Measurements from ENCODE around the gene RPL9. TPM values are rescaled to one million over a fixed set of nuclear protein-coding genes. Genes with fewer than 3 reads are reported as not detected.
A peak's percentile ranks its signal among the peaks of the same experiment; 100 is the strongest.

RPL9 gene
- total and polyA plus RNA-seq, 3 experiments from 2014 or later: 1,627 to 1,921 (median 1,651) TPM

DNA sequence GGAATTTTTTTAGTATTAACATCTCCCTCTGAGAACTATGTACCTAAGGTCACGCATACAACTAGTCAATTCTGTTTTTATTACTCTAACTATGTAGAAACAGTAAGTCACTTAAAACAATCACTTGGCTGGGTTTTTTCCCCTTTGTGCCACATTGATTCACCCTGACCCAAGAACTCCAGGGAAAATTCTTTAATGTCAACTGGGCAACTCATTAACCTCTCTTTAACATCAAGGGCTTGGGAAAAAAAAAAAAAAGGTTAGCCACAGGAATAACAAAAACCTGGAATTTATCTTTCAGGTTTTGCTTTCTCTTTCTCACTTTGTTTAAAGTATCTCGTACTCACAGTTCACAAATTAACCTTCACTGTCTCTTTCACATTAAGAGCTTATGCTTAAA, 8.1 kb downstream of the RPL9 start:
- Histone ChIP-seq H3K27me3 (ENCODE audit: insufficient read depth, low read length, poor library complexity, severe bottlenecking) (no peaks in the 10 kb centered on the region), H3K4me3 (ENCODE audit: low read length) (no peak overlapping the region), H3K36me3 (ENCODE audit: insufficient read depth, low read length) (peaks cover 32% of the 10 kb centered on the region), H3K27ac (ENCODE audit: low read depth, low read length) (no peak overlapping the region), H3K4me1 (ENCODE audit: insufficient read depth, low read length) (peaks cover 9% of the 10 kb centered on the region), H3K9me3 (ENCODE audit: low read length) (no peaks in the 10 kb centered on the region)
- Mint-ChIP-seq H3K36me3 (peaks cover 0 to 51% (median 20%) of the 10 kb centered on the region in 3 donors), H3K27me3 (no peaks in the 10 kb centered on the region), H3K27ac (peak overlapping the region in 6 of 8 donors; percentile 35 to 83 (median 60)), H3K4me1 (peaks cover 7 to 29% (median 15%) of the 10 kb centered on the region in 3 donors), H3K9me3 (no peaks in the 10 kb centered on the region), H3K4me3 (no peak overlapping the region)
- ChIA-PET POLR2A (no interaction called here), CTCF (no interaction called here)
- no peak for DNase-seq

DNA sequence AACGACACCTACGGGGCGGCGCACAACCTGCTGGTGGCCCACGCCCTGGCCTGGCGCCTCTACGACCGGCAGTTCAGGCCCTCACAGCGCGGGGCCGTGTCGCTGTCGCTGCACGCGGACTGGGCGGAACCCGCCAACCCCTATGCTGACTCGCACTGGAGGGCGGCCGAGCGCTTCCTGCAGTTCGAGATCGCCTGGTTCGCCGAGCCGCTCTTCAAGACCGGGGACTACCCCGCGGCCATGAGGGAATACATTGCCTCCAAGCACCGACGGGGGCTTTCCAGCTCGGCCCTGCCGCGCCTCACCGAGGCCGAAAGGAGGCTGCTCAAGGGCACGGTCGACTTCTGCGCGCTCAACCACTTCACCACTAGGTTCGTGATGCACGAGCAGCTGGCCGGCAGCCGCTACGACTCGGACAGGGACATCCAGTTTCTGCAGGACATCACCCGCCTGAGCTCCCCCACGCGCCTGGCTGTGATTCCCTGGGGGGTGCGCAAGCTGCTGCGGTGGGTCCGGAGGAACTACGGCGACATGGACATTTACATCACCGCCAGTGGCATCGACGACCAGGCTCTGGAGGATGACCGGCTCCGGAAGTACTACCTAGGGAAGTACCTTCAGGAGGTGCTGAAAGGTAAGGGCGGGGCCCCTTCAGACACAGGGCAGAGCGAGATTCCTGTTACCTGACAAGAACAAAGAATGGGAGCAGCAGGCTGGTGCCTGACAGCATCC, 11.7 kb downstream of the RPL9 start:
- Histone ChIP-seq H3K27ac (ENCODE audit: low read depth, low read length) (no peak overlapping the region), H3K36me3 (ENCODE audit: insufficient read depth, low read length) (peaks cover 9% of the 10 kb centered on the region), H3K4me3 (ENCODE audit: low read length) (peak overlapping the region; percentile 53), H3K27me3 (ENCODE audit: insufficient read depth, low read length, poor library complexity, severe bottlenecking) (no peaks in the 10 kb centered on the region), H3K4me1 (ENCODE audit: insufficient read depth, low read length) (peaks cover 9% of the 10 kb centered on the region), H3K9me3 (ENCODE audit: low read length) (no peaks in the 10 kb centered on the region)
- ChIA-PET CTCF (interaction anchor here (1.9 kb wide), 1 partner anchor 12 kb away, joined by 5 read pairs; the partner anchor contains the start of genes LIAS and RPL9), POLR2A (interaction anchor here (0.7 to 1.8 kb wide), 2 partner anchors 12 to 1439 kb away, joined by 3 to 6 read pairs; partner anchors contain the start of genes LIAS and RPL9)
- peaks cover 0 to 15% (median 3%) of the 10 kb centered on the region in 3 donors for H3K4me1 Mint-ChIP-seq
- DNase-seq: peak; percentile 20 to 76 (median 33)
- H3K4me3 Mint-ChIP-seq: peak overlapping the region; percentile 10 to 80 (median 59)
- no peaks in the 10 kb centered on the region for H3K9me3 Mint-ChIP-seq
- H3K36me3 Mint-ChIP-seq: peaks cover 0 to 16% (median 7%) of the 10 kb centered on the region in 3 donors
- peak overlapping the region in 4 of 8 donors; percentile 40 to 80 (median 63) for H3K27ac Mint-ChIP-seq
- no peaks in the 10 kb centered on the region for H3K27me3 Mint-ChIP-seq

DNA sequence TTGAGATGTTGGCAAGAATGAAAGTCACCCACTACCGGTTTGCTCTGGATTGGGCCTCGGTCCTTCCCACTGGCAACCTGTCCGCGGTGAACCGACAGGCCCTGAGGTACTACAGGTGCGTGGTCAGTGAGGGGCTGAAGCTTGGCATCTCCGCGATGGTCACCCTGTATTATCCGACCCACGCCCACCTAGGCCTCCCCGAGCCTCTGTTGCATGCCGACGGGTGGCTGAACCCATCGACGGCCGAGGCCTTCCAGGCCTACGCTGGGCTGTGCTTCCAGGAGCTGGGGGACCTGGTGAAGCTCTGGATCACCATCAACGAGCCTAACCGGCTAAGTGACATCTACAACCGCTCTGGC, 12.3 kb downstream of the RPL9 start:
- peak overlapping the region in 3 of 7 donors; percentile 59 to 80 (median 78) for H3K4me3 Mint-ChIP-seq
- no peak overlapping the region for H3K27ac Mint-ChIP-seq
- Histone ChIP-seq H3K9me3 (ENCODE audit: low read length) (no peaks in the 10 kb centered on the region), H3K4me1 (ENCODE audit: insufficient read depth, low read length) (peaks cover 9% of the 10 kb centered on the region), H3K36me3 (ENCODE audit: insufficient read depth, low read length) (peaks cover 3% of the 10 kb centered on the region), H3K27me3 (ENCODE audit: insufficient read depth, low read length, poor library complexity, severe bottlenecking) (no peaks in the 10 kb centered on the region), H3K4me3 (ENCODE audit: low read length) (peak overlapping the region; percentile 53), H3K27ac (ENCODE audit: low read depth, low read length) (no peak overlapping the region)
- peaks cover 0 to 13% (median 2%) of the 10 kb centered on the region in 3 donors for H3K4me1 Mint-ChIP-seq
- DNase-seq: no peak
- H3K36me3 Mint-ChIP-seq: peaks cover 0 to 10% (median 3%) of the 10 kb centered on the region in 3 donors
- H3K9me3 Mint-ChIP-seq: no peaks in the 10 kb centered on the region
- ChIA-PET POLR2A (no interaction called here), CTCF (interaction anchor here (1.9 kb wide), 1 partner anchor 12 kb away, joined by 5 read pairs; the partner anchor contains the start of genes LIAS and RPL9)
- H3K27me3 Mint-ChIP-seq: no peaks in the 10 kb centered on the region

DNA sequence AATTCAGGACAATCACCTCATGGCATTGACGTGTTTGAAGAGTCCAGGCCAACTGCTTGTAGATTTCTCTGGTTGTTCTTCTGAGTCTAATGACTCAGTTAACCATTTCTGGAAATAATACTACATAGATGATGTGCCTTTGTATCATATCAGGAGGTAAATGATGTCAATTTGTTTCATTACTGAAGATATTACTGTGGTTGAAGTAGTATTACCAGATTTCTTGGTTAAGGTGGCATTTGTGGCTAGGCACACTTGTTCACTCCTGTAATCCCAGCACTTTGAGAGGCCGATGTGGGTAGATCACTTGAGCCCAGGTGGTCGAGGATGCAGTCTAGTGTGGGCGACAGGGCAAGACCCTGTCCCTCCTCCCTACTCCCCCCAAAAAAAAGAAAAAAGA, 15.7 kb downstream of the RPL9 start:
- CTCF ChIA-PET: no interaction called here
- Histone ChIP-seq H3K9me3 (ENCODE audit: low read length) (no peaks in the 10 kb centered on the region), H3K27ac (ENCODE audit: low read depth, low read length) (no peak overlapping the region), H3K4me3 (ENCODE audit: low read length) (no peak overlapping the region), H3K27me3 (ENCODE audit: insufficient read depth, low read length, poor library complexity, severe bottlenecking) (no peaks in the 10 kb centered on the region), H3K4me1 (ENCODE audit: insufficient read depth, low read length) (peaks cover 9% of the 10 kb centered on the region), H3K36me3 (ENCODE audit: insufficient read depth, low read length) (no peaks in the 10 kb centered on the region)
- peaks cover 0 to 3% (median 0%) of the 10 kb centered on the region in 3 donors for H3K36me3 Mint-ChIP-seq
- H3K27me3 Mint-ChIP-seq: peaks cover 0 to 5% of the 10 kb centered on the region in 2 donors
- POLR2A ChIA-PET: no interaction called here
- DNase-seq: no peak
- H3K4me3 Mint-ChIP-seq: no peak overlapping the region
- H3K4me1 Mint-ChIP-seq: peaks cover 0 to 12% (median 2%) of the 10 kb centered on the region in 3 donors
- no peaks in the 10 kb centered on the region for H3K9me3 Mint-ChIP-seq
- no peak overlapping the region for H3K27ac Mint-ChIP-seq

DNA sequence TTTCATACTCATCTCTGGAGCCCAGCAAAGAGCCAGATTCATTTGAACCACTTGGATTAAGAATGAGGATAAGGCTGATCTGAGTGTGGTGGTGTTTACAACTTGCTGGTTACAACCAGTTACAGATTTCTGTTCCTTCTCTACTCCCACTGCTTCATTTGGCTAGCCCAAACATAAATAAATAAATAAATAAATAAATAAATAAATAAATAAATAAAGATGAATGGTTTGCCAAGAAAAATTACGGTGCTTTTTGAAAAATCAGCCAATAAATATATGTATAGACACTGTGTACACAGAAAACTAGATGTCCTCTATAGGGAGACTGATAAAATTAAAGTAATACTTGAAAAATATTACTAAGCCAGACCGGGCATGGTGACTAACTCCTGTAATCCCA, 17.1 kb downstream of the RPL9 start:
- H3K4me1 Mint-ChIP-seq: no peaks in the 10 kb centered on the region
- no peaks in the 10 kb centered on the region for H3K9me3 ChIP-seq (ENCODE audit: low read length)
- no peaks in the 10 kb centered on the region for H3K27me3 ChIP-seq (ENCODE audit: insufficient read depth, low read length, poor library complexity, severe bottlenecking)
- no peaks in the 10 kb centered on the region for H3K9me3 Mint-ChIP-seq
- DNase-seq: no peak
- no peaks in the 10 kb centered on the region for H3K36me3 ChIP-seq (ENCODE audit: insufficient read depth, low read length)
- no peak overlapping the region for H3K4me3 Mint-ChIP-seq
- H3K36me3 Mint-ChIP-seq: peaks cover 0 to 3% (median 0%) of the 10 kb centered on the region in 3 donors
- no peaks in the 10 kb centered on the region for H3K4me1 ChIP-seq (ENCODE audit: insufficient read depth, low read length)
- CTCF ChIA-PET: interaction anchor here (1.2 kb wide), 1 partner anchor 512 kb away, joined by 3 read pairs; no protein-coding TSS in a partner anchor
- no peak overlapping the region for H3K27ac Mint-ChIP-seq
- POLR2A ChIA-PET: no interaction called here
- H3K27me3 Mint-ChIP-seq: peaks cover 0 to 5% of the 10 kb centered on the region in 2 donors
- H3K27ac ChIP-seq (ENCODE audit: low read depth, low read length): no peak overlapping the region
- H3K4me3 ChIP-seq (ENCODE audit: low read length): no peak overlapping the region

DNA sequence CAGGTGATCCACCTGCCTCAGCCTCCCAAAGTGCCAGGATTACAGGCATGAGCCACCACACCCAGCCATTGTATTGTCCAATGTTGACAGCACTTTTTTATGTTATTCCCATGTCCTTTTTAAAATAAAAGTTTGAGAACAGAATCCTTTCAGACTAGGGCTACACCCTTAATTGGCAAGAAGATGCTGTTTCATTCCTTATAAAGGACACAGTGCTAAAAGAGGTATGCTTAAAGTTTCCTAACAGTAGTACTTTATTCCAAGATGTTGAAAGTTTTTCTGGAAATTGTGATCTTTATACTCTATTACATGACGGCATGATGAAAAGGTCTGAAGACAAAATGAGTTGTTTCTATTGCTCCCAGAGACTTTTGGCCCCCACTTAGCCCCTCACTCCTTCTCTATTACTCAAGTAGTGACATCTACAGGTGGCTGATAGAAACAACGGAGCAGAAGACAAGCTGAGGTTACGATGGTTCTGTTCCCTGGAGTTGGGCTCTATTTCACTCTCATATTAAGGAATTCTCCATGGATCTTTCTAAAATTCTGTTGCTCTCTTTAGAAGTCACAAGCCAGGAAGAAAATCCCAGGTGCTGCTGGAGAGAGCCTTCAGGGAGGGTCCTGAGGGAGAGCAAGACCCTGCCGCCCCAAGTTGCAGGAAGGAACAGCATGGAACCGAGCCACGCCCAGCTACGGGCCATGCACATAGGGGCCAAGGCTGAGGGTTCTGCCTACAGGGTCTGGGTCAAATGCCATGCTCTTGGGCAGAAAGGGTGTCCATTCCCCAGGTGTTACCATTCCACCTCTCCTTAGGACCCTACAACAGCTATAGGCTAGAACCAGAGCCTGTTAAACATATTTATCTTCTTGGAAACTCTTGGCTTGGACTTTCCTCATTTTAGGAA, 22.8 kb downstream of the RPL9 start:
- H3K27me3 Mint-ChIP-seq: peaks cover 0 to 5% of the 10 kb centered on the region in 2 donors
- no peaks in the 10 kb centered on the region for H3K9me3 Mint-ChIP-seq
- H3K27ac ChIP-seq (ENCODE audit: low read depth, low read length): no peak overlapping the region
- H3K9me3 ChIP-seq (ENCODE audit: low read length): no peaks in the 10 kb centered on the region
- no peaks in the 10 kb centered on the region for H3K4me1 Mint-ChIP-seq
- H3K4me1 ChIP-seq (ENCODE audit: insufficient read depth, low read length): no peaks in the 10 kb centered on the region
- H3K27ac Mint-ChIP-seq: peak overlapping the region in 1 of 8 donors; percentile 43
- CTCF ChIA-PET: no interaction called here
- no peaks in the 10 kb centered on the region for H3K36me3 Mint-ChIP-seq
- H3K36me3 ChIP-seq (ENCODE audit: insufficient read depth, low read length): no peaks in the 10 kb centered on the region
- H3K4me3 Mint-ChIP-seq: no peak overlapping the region
- H3K27me3 ChIP-seq (ENCODE audit: insufficient read depth, low read length, poor library complexity, severe bottlenecking): no peaks in the 10 kb centered on the region
- no peak overlapping the region for H3K4me3 ChIP-seq (ENCODE audit: low read length)
- POLR2A ChIA-PET: no interaction called here
- DNase-seq: no peak

DNA sequence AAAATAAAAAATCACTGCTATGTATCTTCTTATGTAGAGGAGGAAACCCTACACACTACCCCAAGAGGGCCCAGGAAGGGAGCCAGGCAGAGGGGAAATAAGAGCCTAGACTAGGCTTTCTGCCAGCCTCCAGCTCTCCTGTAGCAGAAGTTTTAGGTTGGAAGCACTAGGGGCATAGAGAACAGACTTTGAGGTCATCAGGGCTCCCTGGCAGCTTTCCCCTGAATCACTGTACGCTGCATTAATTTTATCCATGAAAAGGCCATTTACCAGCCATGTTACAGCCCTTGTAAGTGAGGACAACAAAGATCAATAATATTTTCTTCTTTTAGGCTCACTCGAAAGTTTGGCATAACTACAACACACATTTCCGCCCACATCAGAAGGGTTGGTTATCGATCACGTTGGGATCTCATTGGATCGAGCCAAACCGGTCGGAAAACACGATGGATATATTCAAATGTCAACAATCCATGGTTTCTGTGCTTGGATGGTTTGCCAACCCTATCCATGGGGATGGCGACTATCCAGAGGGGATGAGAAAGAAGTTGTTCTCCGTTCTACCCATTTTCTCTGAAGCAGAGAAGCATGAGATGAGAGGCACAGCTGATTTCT, 24.7 kb downstream of the RPL9 start:
- no peaks in the 10 kb centered on the region for H3K36me3 Mint-ChIP-seq

More for the DNA sequence above, 24.7 kb downstream of the RPL9 start:
- Histone ChIP-seq H3K36me3 (ENCODE audit: insufficient read depth, low read length) (no peaks in the 10 kb centered on the region), H3K27ac (ENCODE audit: low read depth, low read length) (no peak overlapping the region), H3K9me3 (ENCODE audit: low read length) (no peaks in the 10 kb centered on the region), H3K27me3 (ENCODE audit: insufficient read depth, low read length, poor library complexity, severe bottlenecking) (no peaks in the 10 kb centered on the region), H3K4me3 (ENCODE audit: low read length) (no peak overlapping the region), H3K4me1 (ENCODE audit: insufficient read depth, low read length) (no peaks in the 10 kb centered on the region)
- Mint-ChIP-seq H3K9me3 (no peaks in the 10 kb centered on the region), H3K27me3 (peaks cover 0 to 3% of the 10 kb centered on the region in 2 donors), H3K4me3 (no peak overlapping the region), H3K4me1 (no peaks in the 10 kb centered on the region), H3K27ac (no peak overlapping the region)
- ChIA-PET POLR2A (no interaction called here), CTCF (no interaction called here)
- DNase-seq: no peak
